Activated naive CD4-positive, alpha-beta T cell treated with Interleukin-2 at 50 U/mL for 16 hours (primary cell): Measurements from ENCODE around the gene CCDC71.

Experiments used
- DNase-seq: peaks from one replicate; pipeline ENCODE4 v3.0.0-alpha.2; 2020

Gene CCDC71

DNA sequence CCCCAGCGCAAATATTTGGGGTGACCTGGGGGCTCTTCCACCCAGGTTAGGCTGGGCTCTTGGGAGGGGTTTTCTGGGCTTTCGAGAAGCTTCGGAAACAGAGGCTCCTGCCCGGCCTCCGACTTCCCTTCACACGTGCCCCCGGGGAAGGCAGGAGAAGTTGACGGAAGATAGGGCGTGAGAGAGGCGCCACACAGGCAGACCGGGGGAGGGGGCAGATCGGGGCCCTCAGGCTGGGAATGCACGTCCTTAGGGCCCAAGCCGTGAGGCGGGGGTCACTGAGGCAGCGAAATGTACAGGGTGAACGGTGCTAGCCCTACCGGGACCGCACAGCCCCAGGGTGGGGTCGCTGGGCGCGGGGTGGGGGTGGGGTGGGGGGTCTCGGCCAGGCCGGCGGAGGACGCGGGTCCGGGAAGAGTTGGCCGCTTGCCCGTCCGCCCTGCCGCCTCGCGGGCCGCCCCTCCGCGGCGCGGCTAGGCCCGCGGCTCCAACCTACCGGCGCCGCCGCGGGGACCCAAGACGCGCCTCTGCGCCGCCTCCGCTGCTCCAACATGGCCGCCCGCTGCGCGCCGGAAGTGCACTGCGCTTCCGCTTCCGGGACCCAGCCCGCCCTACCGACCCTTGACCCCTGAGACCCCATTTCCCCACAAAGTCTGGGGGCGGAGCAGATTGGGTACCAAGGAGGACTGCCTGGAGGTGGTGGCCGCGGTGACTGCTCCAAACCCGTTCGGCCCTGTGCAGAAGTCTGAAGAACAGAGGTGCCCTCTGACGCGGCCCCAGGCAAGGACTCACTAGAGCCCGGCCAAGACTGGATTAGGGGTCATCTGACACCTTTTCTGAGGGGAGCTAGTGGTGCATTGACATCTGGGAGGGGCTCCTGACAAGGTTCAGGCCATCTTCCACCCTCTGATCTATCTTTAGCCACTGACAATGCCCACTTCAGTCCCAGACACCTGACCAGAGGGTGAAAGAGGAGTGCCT, at the start of gene CCDC71:
Gene CCDC71, minus strand, starts transcription at position 561 of the 981 bp plus-strand sequence. CDS start 2,123 bp downstream, outside the sequence.
- peak; percentile 81 for DNase-seq

DNA sequence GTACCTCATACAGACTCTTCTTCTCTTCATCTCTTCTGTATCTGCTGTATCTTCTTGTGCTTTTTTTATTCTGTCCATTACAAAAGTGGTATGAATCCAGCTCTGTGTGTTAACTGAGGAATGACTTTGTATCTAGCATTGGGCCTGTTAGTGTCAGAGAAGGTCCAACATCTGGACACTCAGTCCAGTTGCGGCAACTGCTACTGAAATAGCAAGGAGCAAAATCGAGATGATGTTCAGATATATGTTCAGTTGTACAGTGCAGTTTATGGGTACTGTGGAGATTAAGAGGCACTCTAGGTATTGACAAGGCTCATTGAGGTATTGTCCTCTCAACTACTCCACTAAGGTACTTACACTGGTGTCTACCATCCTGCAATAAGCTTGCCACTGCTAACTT, 47.9 kb upstream of the CCDC71 start:
- no peak for DNase-seq

DNA sequence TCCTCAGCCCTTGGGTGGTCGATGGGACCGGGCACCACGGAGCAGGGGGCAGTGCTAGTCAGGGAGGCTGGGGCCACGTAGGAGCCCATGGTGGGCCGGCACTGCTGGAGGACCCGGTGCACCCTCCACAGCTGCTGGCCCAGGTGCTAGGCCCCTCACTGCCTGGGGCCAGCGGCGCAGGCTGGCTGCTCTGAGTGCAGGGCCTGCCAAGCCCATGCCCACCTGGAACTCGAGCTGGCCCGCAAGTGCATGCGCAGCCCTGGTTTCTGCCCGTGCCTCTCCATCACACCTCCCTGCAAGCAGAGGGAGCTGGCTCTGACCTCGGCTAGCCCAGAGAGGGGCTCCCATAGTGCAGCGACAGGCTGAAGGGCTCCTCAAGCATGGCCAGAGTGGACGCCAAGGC, 47.4 kb upstream of the CCDC71 start:
- DNase-seq = no peak

DNA sequence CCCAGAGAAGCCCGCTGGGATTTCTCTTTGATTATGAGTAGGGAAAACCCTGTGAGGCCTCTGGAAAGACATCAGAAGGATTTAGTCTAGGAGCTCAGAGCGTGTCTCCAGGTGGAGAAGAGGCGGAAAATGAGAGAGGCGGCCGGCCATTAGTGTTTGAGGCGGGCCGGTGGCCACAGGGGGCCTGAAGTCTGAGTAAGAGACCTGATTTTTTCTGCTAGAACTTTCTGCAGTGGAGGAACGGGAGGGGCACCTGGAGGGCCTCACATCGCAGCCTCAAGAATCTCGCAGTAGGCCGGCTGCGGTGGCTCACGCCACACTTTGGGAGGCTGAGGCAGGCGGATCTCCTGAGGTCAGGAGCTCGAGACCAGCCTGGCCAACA, 33.8 kb upstream of the CCDC71 start:
- DNase-seq = no peak

DNA sequence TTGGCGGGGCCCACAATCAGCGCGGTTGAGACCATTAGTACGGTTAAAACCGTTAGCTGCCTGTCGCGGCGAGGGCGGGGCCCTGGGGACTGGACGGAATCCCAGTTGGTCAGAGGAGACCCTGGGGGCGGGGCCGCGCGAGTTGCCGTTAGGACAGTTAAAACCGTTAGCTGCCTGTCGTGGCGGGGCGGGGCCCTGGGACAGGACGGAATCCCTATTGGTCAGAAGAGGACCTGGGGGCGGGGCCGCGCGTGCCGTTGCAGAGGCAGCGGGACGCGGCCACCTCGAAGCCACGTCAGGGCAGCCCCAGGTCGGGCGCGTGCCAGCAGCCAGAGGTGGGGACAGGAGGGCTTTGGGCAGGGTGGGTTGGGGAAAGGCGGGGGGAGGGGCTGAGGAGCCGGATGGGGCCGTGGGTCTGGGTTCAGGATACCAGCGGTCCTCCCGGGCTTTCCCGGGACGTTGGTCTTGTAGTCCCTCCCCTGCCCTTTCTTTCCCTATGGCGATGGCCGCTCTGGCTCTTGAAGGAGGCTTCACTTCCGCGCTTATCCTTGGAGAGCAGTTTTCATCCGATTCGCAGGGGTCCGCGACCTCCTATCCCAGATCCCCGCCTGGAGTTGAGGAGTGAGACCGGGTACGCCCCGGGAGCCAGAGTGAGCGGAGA, 33.2 kb upstream of the CCDC71 start:
- peak; percentile 3 for DNase-seq

DNA sequence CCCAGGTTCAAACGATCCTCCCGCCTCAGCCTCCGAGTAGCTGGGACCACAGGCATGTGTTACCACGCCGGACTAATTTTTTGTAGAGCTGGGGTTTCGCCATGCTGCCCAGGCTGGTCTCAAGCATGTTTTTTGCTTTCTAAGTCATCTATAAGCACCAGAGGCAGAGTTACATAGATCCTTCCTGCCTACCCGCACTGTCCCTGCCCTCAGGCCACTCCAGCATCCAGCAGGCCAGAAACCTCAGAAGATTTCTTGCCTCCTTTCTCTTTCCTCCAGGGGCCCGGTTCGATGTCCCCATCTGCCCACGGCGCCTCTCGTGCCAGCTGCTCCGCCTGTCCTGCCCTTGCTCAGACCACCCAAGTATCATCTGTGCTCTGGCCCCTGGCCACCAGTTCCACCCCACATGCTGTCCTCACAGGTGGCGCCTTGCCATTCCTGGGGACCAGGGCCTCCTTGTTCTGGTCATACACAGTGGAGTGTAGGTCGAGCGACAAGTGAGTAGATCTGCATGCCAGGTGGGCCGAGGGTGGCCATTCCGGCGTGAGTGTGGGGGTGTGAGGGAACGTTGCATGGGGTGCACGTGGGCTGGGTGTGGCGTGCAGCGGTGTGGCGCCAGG, 32.6 kb upstream of the CCDC71 start:
- DNase-seq = no peak

DNA sequence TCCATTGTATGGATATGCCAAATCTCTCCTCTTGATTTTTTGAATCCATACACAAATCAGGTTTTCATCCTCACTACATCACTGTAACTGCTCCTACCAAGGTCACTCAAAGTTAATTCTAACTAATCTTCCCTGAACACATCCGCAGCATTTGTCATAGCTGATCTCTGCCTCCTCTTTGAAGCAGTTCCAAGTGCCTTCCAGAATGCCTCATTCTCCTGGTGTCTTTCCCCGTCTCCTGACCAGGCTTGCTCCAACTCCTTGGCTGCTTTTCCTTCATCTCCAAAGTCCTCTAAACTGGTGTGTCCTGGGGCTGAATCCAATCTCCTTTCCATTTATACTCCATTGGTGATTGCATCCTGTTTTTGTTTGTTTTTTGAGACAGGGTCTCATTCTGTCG, 32.0 kb upstream of the CCDC71 start:
- DNase-seq = no peak

DNA sequence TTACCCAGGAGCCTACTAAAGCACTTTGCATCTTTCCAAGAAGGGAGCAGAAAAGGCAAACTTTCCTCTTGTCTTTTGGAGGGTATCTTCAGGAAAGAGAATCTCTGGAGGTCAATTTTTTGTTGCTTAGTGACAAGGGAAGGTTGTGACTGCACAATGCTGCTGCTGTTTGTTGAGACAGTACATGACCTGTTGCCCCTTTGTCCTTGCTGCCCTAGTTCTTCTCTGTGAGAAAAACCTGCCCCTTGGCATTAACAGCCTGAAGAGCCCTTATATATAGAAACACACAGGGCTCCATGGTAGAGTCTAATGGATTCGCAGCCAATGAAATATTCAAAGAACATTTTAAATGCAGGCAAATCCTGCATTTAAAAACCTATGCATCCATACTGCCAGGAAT, 25.6 kb upstream of the CCDC71 start:
- DNase-seq = no peak

DNA sequence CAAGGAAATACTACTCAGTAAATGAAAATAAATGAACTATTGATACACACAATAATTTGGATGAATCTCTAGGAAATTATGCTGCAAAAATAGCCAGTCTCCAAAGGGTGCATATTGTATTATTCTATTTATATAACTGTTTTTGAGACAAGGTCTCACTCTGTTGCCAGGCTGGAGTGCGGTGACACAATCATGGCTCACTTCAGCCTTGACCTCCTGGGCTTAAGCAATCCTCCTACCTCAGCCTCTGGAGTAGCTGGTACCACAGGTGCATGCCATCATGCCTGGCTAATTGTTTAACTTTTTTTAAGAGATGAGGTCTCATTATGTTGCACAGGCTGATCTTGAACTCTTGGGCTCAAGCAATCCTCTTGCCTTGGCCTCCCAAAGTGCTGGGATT, 17.7 kb upstream of the CCDC71 start:
- DNase-seq = no peak

DNA sequence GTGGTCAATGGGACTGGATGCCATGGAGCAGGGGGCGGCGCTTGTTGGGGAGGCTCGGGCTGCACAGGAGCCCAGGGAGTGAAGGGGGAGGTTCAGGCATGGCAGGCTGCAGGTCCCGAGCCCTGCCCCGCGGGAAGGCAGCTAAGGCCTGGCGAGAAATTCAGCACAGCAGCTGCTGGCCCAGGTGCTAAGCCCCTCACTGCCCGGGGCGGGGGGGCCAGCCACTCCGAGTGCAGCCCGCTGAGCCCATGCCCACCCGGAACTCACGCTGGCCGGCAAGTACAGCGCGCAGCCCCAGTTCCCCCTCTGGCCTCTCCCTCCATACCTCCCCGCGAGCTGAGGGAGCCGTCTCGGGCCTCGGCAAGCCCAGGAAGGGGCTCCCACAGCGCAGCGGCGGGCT, 16.6 kb upstream of the CCDC71 start:
- DNase-seq = no peak

DNA sequence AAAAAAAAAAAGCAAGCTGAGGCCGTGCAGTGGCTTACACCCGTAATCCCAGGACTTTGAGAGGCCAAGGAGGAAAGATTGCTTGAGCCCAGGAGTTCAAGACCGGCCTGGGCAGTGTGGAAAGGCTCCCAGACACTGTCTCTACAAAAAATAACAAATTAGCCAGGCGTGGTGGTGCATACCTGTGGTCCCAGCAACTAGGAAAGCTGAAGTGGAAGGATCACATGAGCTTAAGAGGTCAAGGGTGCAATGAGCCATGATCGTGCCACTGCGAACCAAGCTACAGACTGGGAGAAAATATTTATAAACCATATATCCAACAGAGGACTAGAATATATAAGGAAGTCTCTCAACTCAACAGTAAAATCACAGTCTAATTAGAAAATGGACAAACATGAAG, 15.2 kb upstream of the CCDC71 start:
- DNase-seq = no peak

DNA sequence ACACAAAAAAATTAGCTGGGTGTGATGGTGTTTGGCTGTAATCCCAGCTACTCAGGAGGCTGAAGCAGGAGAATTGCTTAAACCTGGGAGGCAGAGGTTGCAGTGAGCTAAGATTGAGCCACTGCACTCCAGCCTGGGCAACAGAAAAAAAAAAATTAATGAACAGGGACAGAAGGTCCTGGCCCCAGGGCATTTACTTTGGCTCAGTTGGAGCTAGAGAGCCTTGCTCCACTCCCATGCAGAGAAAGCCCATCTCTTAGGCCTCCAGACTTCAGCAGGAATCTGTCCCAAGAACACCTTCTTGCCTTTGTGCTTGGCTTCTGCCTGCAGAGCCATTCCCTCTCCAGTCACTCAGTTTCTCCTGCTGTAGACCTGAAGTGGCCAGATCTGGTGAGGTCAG, 14.0 kb upstream of the CCDC71 start:
- DNase-seq = no peak

DNA sequence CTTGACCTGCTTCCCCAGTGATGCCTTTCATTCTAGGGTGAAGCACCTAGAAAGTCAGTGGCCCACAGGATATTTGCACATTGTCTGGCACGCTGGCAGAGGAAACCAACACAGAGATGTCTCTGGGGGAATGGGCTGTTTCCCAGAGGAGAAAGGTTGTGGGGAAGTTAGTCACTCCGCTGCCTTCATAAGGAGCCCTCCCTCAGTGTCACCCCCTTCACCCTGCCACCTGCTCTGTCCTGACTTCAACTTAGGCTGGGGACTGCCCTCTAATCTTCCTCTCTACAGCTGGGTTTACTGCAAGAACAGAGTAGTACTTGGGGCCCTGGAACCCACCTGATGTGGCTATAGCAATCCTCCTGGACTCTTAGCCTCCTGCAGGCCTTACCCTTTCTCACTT, 10.9 kb upstream of the CCDC71 start:
- DNase-seq = no peak

DNA sequence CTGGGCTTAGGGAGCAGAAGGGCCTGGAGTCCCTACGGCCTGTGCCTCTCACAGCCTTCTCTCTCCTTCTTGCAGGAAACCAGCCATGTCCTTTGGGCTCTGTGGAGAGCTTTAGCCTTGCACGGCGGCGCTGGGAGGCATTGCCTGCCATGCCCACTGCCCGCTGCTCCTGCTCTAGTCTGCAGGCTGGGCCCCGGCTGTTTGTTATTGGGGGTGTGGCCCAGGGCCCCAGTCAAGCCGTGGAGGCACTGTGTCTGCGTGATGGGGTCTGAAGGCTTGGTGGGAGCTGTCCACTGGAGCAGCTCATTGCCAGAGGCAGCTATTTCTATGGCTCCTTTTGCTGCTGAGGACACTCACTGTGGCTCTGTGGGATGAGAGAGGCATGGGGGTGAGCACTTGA, 9.4 kb upstream of the CCDC71 start:
- DNase-seq = no peak

DNA sequence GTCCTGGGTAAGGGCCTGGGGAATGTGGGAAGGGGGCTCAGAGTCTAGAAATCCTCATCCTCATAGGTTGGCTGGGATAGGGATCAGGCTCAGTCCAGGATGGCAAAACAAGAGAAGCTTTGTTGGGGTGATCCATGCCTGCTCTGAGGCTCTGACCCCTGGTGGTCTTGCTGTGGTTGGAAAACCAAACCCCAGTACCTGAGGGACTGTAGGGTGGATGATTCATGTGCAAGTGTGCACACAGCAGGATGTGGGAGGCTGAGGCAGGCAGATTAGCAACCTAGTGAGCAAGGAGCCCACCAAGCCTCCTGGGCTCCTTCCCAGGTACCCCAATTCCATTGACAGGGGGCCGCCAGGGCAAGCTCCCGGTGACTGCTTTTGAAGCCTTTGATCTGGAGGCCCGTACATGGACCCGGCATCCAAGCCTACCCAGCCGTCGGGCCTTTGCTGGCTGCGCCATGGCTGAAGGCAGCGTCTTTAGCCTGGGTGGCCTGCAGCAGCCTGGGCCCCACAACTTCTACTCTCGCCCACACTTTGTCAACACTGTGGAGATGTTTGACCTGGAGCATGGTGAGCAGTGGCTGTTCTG, 8.4 kb upstream of the CCDC71 start:
- no peak for DNase-seq

DNA sequence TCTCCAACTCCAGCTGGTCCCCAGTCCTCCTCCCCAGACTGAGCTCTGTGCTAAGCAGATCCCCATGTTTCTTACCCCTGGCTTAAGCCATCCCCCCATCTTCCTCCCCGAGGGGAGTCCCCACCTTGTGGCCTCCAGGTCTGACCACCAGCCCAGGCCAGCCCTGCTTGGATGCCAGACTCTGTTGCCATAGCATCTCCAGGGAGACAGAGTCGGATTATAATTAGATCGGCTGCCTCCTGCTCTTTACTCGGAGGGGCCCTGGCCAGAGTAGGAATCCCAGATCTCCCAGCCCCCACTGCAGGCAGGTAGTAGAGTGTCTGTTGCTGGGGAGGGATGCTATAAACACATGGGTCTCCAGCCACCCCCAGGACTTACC, 7.7 kb upstream of the CCDC71 start:
- DNase-seq = no peak

DNA sequence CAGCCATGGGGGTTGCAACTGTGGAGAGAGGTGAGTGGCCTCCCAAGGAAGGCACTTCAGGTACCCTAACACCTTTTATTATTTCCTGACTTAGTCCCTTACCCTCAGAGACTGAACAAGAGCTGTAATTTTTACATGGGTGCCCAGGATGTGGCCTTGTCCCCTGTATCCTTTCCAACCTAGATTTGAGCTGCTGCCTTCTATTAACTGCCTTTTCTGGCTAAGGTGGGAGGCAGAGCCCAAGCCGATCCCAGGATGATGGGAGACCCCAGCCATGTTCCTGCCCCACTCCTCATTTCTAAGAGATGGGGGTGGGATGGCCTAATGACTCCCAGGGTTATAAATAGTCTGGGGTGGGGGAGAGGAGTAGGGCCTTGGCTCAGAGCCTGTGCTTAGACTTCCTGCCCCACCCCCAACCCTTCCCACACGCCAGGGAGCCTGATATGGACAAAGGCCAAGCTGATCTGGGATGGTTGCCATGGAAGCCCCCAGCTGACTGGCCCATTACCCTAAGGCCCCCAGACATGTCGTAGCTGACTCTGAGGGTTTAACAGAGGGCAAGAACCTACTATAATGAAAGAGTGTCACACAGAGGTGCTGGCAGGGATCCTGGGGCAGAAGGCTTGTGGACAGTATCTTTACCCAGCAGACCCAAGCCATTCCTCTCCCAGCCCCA, 7.1 kb upstream of the CCDC71 start:
- DNase-seq = no peak

DNA sequence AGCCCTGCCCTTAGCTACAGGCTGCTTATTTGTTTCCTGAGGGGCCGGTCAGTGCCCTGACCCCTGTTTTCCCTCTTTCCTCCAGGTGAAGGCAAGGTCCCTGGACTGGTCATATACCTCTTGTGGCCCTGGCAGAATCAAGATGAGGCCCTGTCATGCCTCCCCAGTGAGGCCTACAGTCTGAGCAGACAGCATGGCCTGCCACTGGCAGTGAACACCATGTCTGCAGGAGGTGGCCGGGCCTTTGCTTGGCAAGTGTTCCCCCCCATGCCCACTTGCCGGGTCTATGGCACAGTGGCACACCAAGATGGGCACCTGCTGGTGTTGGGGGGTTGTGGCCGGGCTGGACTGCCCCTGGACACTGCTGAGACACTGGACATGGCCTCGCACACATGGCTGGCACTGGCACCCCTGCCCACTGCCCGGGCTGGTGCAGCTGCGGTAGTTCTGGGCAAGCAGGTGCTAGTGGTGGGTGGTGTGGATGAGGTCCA, 6.5 kb upstream of the CCDC71 start:
- DNase-seq = no peak

DNA sequence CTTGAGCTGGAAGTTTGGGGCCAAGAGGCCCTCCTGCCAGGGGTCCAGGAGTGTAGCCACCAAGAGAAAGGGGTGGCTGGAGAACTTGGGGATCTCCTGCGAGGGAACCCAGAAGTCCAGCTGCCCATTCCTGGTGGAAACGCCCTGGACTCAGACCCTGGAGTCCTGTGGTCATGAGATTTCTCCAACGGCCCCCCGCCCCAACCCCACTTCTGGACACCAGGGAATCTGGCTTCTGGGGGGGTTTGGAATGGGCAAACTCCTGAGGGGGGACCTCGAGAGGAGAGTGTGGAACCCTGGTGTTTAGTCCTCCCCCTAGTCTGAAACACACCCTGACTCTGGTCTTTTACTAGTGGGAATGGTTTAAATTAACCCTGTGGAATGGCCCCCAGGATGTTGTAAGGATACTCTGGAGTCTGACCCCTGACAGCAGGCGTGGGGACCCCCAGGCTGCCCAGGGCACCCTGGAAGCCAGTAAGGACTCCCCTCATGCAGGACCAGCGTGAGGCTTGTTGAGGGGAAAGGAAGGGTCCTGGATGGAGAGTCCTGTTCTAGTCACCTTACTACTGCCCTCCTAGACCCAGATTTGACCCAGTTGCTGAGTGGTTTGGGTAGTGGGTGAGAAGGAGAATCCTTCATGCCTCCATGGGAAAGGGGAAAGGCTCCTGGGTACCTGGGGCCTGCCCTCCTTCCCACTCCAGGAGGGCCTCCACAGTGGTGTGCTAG, 5.8 kb upstream of the CCDC71 start:
- no peak for DNase-seq

DNA sequence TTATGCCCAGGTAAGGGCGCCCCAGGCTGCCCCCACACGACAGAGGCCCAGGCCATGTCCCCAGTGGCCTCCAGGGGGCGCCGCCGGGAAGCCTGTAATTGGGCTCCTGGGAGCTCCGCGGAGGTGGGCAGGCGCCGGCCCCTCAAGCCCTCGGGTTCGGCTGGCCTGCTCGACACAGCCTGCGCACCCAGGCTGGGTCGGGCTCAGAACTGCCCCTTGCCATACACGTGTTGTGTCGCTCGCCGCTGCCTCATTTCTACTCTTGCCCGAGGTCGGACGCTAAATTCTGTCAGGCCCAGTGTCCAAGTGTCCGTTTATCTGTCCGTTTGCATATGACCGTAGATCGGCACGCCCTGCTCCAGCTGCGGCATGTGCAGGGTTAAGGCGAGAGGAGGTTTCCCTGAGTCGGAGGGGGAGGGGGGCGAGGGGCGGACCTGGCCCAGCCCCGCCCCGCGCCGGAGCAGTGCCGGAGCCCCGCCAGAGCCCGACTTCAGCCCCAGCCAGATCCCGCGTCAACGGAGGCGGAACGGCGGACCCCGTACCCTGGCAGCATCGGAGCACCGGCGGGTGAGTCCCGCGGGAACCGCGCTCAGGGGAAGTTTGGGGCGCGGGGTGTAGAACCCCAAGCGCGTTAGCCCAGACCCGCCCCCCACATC, 5.1 kb upstream of the CCDC71 start, which contains the start of gene KLHDC8B:
Gene KLHDC8B, plus strand, starts transcription at position 480 of the 656 bp plus-strand sequence. CDS start 1,172 bp downstream, outside the sequence.
- peak; percentile 85 for DNase-seq

DNA sequence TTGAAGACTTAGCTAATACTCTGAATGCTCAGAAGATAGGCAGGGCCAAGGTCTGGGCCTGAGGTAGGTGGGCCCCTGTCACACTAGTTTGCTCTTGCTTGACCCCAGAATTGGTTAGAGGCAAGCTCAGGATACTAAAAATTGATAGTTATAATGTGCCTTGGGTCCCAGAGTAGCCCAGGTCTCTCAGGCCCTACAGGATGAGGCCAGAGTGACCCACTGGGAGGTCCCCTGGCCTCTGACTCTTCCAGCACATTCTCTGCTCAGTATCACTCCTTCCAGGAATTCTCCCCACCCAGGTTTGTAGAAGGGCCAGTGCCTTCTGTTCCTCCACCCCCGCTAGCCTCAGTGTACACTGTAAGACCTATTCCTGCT, 4.6 kb upstream of the CCDC71 start:
- no peak for DNase-seq
